MCF 10A (cell line): ENCODE results near the gene RIGI. TPM values are rescaled to one million over a fixed set of nuclear protein-coding genes. Genes with fewer than 3 reads are reported as not detected.
A peak's percentile ranks its signal among the peaks of the same experiment; 100 is the strongest.
"Not testable (repeated sequence)": the region's sequence is repeated elsewhere in the genome, so short reads cannot be mapped to it uniquely, and the experiment has no call there.

ENCODE experiments used
- BruUV-seq: library from RNA; stranded (reverse); fragments of 400-500 nt; replicated peaks from 2 replicates; lab custom pipeline; 2021; lab: Mats Ljungman, UMichigan
- CTCF ChIA-PET: fragments of 300-600 bp; sonication (Branson Sonifier 250); formaldehyde crosslinking; extraction: SDS; loops from one replicate; lab custom pipeline; 2021; ENCODE audit warnings: antibody characterized with exemption, inconsistent platforms; lab: Yijun Ruan, JAX
- POLR2A ChIA-PET: fragments of 300-600, 350-650 bp; sonication (Branson Sonifier 250); formaldehyde crosslinking; extraction: SDS; loops from one replicate; lab custom pipeline; 2020; ENCODE audit warnings: antibody characterized with exemption, inconsistent platforms; lab: Yijun Ruan, JAX
- DNase-seq: peaks from one replicate; pipeline ENCODE4 v3.0.0-alpha.2; 2018; ENCODE audit not compliant: unreplicated experiment
- H3K27ac Mint-ChIP-seq: one replicate; pipeline ENCODE4 v1.8.0; 2022; ENCODE audit warnings: mild to moderate bottlenecking, low read depth, mixed read lengths; ENCODE audit not compliant: unreplicated experiment
- H3K27me3 Mint-ChIP-seq: one replicate; pipeline ENCODE4 v1.8.0; 2022; ENCODE audit warnings: mixed read lengths; ENCODE audit not compliant: insufficient read depth, unreplicated experiment
- H3K36me3 Mint-ChIP-seq: one replicate; pipeline ENCODE4 v1.8.0; 2022; ENCODE audit warnings: mild to moderate bottlenecking, moderate library complexity, mixed read lengths; ENCODE audit not compliant: insufficient read depth, unreplicated experiment
- H3K4me1 Mint-ChIP-seq: one replicate; pipeline ENCODE4 v1.8.0; 2022; ENCODE audit warnings: mixed read lengths; ENCODE audit not compliant: insufficient read depth, unreplicated experiment
- H3K4me3 Mint-ChIP-seq: one replicate; pipeline ENCODE4 v1.8.0; 2022; ENCODE audit warnings: mild to moderate bottlenecking, moderate library complexity, mixed read lengths; ENCODE audit not compliant: unreplicated experiment
- H3K9me3 Mint-ChIP-seq: one replicate; pipeline ENCODE4 v1.8.0; 2022; ENCODE audit warnings: mixed read lengths; ENCODE audit not compliant: unreplicated experiment
- CTCF ChIP-seq: fragments of 200-600 bp; IDR thresholded peaks from one replicate; pipeline ENCODE4 v1.8.0; 2022; ENCODE audit warnings: antibody characterized with exemption, mild to moderate bottlenecking; ENCODE audit not compliant: unreplicated experiment
- intact Hi-C: fragments of 100-400 bp; cut with micrococcal nuclease; formaldehyde crosslinking; loops from 2 replicates; pipeline ENCODE4 v1.14.1; 2022
- total RNA-seq: library from RNA; stranded (reverse); gene quantifications from 2 replicates; pipeline ENCODE4 v1.2.3, GENCODE V29; 2022

Gene RIGI
- total RNA-seq, 1 experiment from 2014 or later: 3.2 TPM

- CTCF ChIA-PET: interaction anchor here (0.8 to 4.4 kb wide), 7 partner anchors 12 to 172 kb away, joined by 3 to 23 read pairs (median 10); partner anchors contain the start of genes ACO1 and RIGI
- POLR2A ChIA-PET: interaction anchor here (0.7 to 6.8 kb wide), 14 partner anchors 8 to 478 kb away, joined by 3 to 74 read pairs (median 6); partner anchors contain the start of genes ACO1, DNAJA1, NDUFB6 and RIGI
- Mint-ChIP-seq H3K9me3 (no peaks in the 10 kb centered on the region), H3K27me3 (no peaks in the 10 kb centered on the region), H3K36me3 (peaks cover 39% of the 10 kb centered on the region), H3K4me1 (peaks cover 13% of the 10 kb centered on the region), H3K4me3 (peak overlapping the region; percentile 98), H3K27ac (peak overlapping the region; percentile 94)
- no peak for TF ChIP-seq CTCF
- peak; percentile 86 for DNase-seq
- intact Hi-C loops: loop anchor here (1.0 kb wide), 1 partner anchor 24 kb away; the partner anchor contains the start of gene RIGI
- BruUV-seq: no TSS peak
Observed at GRCh38 chr9:32550562-32551275, 24.7 kb upstream of the RIGI start.

- no peak for DNase-seq
- ChIA-PET POLR2A (interaction anchor here (0.6 to 6.8 kb wide), 12 partner anchors 8 to 476 kb away, joined by 3 to 74 read pairs (median 6); partner anchors contain the start of genes ACO1, DNAJA1, NDUFB6 and RIGI), CTCF (interaction anchor here (0.8 to 4.4 kb wide), 8 partner anchors 11 to 171 kb away, joined by 3 to 23 read pairs (median 9); partner anchors contain the start of genes ACO1 and RIGI)
- Mint-ChIP-seq H3K4me3 (peak overlapping the region; percentile 98), H3K4me1 (peaks cover 13% of the 10 kb centered on the region), H3K27me3 (no peaks in the 10 kb centered on the region), H3K9me3 (no peaks in the 10 kb centered on the region), H3K36me3 (peaks cover 39% of the 10 kb centered on the region), H3K27ac (peak overlapping the region; percentile 94)
- intact Hi-C loops: loop anchor here (1.0 kb wide), 1 partner anchor 24 kb away; the partner anchor contains the start of gene RIGI
- BruUV-seq: no TSS peak
- no peak for TF ChIP-seq CTCF
Observed at GRCh38 chr9:32550150-32550561, 24.2 kb upstream of the RIGI start.

GRCh38 chr9:32548213-32548612 lies 22.2 kb upstream of the RIGI start:
- BruUV-seq, H3K27me3 Mint-ChIP-seq, DNase-seq, intact Hi-C loops, H3K9me3 Mint-ChIP-seq: not testable (repeated sequence)
- H3K4me1 Mint-ChIP-seq: peaks cover 13% of the 10 kb centered on the region
- H3K4me3 Mint-ChIP-seq: peak overlapping the region; percentile 53
- ChIA-PET POLR2A (interaction anchor here (0.6 to 6.8 kb wide), 2 partner anchors 8 to 23 kb away, joined by 3 to 74 read pairs; partner anchors contain the start of gene RIGI), CTCF (interaction anchor here (1.7 to 4.4 kb wide), 5 partner anchors 9 to 169 kb away, joined by 8 to 23 read pairs (median 8); partner anchors contain the start of gene RIGI)
- peaks cover 57% of the 10 kb centered on the region for H3K36me3 Mint-ChIP-seq
- H3K27ac Mint-ChIP-seq: peak overlapping the region; percentile 51

- POLR2A ChIA-PET: interaction anchor here (1.9 to 2.7 kb wide), 2 partner anchors 16 to 26 kb away, joined by 5 to 8 read pairs; partner anchors contain the start of gene NDUFB6
- Mint-ChIP-seq H3K9me3 (no peaks in the 10 kb centered on the region), H3K4me3 (no peak overlapping the region), H3K36me3 (peaks cover 73% of the 10 kb centered on the region), H3K27ac (no peak overlapping the region), H3K27me3 (no peaks in the 10 kb centered on the region), H3K4me1 (peaks cover 13% of the 10 kb centered on the region)
- CTCF ChIA-PET: interaction anchor here (0.6 to 2.8 kb wide), 4 partner anchors 26 to 517 kb away, joined by 3 to 16 read pairs (median 8); no protein-coding TSS in a partner anchor
- no peak for DNase-seq
- intact Hi-C loops: no loop called here
- no TSS peak for BruUV-seq
- TF ChIP-seq CTCF: no peak
Observed at GRCh38 chr9:32545884-32546283, 19.9 kb upstream of the RIGI start.
